VCaP (cell line): ENCODE results near the gene ARHGEF28.

Source experiments
- H3K27ac ChIP-seq: fragments of 450-650 bp; 2 replicates; pipeline ENCODE4 v1.5.1; 2017
- TF ChIP-seq, protein P1 (sequence below): fragments of 450-650 bp; conservative IDR thresholded peaks from 2 replicates; pipeline ENCODE4 v1.5.1; 2017; ENCODE audit warnings: mild to moderate bottlenecking, moderate library complexity

ARHGEF28 gene

DNA sequence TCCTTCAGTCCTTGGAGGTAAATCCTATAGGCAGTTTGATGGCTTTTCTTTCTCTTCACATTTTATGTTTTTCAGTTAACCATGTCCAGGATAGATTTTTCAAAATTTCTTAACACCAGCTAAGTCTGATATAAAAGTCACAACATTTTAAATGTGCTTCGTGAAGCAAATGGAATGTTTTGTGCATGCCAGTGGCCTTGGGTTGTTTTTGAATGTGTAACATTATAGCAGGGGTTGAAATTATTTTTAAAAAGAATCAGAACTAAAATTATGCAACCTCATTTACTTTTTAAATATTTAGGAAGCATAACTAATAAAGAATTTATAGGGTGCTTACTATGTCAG lies 201.1 kb downstream of the ARHGEF28 start:
- TF ChIP-seq, protein P1, sequence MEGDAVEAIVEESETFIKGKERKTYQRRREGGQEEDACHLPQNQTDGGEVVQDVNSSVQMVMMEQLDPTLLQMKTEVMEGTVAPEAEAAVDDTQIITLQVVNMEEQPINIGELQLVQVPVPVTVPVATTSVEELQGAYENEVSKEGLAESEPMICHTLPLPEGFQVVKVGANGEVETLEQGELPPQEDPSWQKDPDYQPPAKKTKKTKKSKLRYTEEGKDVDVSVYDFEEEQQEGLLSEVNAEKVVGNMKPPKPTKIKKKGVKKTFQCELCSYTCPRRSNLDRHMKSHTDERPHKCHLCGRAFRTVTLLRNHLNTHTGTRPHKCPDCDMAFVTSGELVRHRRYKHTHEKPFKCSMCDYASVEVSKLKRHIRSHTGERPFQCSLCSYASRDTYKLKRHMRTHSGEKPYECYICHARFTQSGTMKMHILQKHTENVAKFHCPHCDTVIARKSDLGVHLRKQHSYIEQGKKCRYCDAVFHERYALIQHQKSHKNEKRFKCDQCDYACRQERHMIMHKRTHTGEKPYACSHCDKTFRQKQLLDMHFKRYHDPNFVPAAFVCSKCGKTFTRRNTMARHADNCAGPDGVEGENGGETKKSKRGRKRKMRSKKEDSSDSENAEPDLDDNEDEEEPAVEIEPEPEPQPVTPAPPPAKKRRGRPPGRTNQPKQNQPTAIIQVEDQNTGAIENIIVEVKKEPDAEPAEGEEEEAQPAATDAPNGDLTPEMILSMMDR, result no peak
- H3K27ac ChIP-seq, result no peak overlapping the region

DNA sequence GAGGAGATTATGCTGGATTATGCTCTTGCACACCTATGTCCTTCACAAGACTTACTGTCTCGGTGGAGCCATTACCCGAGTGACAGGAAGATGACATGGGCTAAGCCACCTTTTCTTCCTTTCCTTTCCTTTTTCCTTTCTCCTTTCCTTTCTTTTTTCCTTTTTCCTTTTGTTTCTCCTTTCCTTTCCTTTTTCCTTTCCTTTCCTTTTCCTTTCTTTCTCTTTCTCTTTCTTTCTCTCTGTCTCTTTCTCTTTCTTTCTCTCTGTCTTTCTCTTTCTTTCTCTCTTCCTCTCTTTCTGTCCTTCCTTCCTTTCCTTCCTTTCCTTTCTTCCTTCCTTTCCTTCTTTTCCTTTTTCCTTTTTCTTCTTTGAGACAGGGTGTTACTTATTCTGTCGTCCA lies 202.5 kb downstream of the ARHGEF28 start:
- TF ChIP-seq, protein P1, result no peak

DNA sequence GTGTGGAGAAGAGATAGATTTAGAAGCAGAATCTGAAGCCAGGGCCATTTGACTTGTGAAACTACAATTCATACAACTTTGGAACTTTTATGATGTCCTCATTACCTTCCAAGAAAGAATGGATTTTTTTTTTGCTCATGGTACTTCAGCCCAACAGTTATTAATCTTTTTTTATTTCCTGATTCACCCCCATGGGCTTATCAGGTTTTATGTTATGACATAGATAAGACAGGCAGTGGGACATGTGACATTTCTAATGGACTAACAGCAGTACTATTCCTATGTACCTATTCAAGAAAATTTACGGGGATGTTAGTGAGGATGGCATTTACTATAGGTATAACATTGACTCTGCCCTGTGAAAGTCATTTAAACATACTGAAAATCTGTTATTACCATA lies 204.7 kb downstream of the ARHGEF28 start:
- TF ChIP-seq, protein P1, result no peak
- no peak overlapping the region for H3K27ac ChIP-seq

More for the DNA sequence above, 202.5 kb downstream of the ARHGEF28 start:
- no peak overlapping the region for H3K27ac ChIP-seq

DNA sequence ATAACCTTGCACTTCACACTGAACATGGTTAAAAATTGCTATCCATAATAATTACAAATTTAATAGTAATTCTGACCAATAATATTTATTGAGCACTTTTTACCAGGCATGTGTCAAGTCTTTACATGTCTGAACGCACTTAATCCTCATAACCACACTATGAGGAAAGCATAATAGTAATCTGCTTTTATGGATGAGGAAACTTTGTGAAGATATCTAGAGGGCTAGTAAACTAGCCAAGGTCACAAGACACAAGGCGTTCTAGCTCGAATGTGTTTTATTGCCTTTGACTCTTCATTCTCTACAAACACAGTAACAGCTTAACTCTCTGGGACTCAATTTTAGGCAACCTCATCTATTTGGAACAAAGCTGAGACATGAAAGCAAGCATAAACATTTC lies 205.1 kb downstream of the ARHGEF28 start:
- no peak overlapping the region for H3K27ac ChIP-seq
- TF ChIP-seq, protein P1, result no peak

DNA sequence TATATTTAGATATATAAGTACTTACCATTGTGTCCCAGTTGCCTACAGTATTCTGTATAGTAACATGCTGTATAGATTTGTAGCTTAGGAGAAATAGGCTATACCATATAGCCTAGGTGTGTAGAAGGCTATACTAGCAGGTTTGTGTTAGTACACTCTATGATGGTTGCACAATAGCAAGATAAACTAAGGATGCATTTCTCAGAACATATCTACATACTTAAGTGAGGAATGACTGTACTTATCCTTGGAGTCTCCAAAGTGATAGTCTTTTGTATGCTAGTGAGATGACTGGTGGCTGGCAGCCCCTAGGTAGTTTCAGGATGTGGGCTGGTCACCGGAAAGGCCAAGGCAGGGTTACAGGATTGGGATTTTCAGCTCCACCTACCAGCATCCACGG lies 208.7 kb downstream of the ARHGEF28 start:
- H3K27ac ChIP-seq, result no peak overlapping the region
- TF ChIP-seq, protein P1, result no peak

DNA sequence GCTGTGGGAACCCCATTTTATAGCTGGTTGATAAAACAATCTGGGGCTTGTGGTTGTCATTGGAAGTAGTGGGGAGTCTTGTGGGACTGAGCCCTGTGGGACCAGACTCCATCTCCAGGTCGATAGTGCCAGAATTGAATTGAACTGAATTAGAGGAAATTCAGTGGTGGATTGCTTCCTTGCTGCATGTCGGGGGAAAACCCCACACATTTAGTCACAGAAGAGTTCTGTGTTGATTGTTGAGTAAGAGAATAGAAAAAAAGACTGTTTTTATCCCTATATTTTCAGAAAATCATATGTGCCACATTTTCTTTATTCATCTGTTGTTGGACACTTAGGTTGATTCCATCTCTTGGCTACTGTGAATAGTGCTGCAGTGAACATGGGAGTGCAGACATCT lies 209.7 kb downstream of the ARHGEF28 start:
- H3K27ac ChIP-seq, result no peak overlapping the region
- TF ChIP-seq, protein P1, result no peak

DNA sequence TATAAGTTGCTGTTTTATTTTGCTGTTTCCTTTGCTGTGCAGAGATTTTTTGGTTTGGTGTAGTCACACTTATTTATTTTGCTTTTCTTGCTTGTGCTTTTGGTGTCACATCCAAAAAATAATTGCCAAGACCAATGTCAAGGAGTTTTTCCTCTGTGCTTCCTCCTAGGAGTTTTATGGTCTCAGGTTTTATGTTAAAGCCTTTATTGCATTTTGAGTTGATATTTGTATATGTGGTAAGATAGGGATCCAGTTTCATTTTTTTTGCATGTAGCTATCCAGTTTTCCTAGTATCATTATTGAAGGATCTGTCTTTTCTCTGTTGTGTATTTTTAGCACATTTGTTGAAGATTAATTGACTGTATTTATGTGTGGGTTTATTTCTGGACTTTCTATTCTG lies 210.6 kb downstream of the ARHGEF28 start:
- no peak overlapping the region for H3K27ac ChIP-seq
- TF ChIP-seq, protein P1, result no peak

DNA sequence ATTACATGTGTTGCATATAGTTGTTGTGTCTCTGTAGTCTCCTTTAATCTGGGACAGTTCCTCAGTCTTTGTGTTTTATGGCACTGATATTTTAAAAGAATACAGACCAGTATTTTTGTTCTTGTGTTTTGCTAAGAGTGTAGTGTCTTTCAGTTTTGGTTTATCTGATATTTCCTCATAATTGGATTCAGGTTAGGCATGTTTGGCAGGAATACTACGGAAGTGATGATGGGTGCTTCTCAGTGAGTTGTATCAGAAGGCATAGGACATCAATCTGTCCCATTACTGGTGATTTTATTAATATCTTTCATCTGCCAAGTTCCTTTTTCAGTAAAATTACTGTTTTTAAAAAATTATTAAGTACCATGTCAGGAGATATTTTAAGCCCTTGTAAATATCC lies 212.9 kb downstream of the ARHGEF28 start:
- peak overlapping the region; percentile 43 for H3K27ac ChIP-seq
- TF ChIP-seq, protein P1, result no peak
